Measurements from ENCODE around the gene MDC1.
"Not testable (repeated sequence)": the region's sequence is repeated elsewhere in the genome, so short reads cannot be mapped to it uniquely, and the experiment has no call there.

Gene MDC1

DNA sequence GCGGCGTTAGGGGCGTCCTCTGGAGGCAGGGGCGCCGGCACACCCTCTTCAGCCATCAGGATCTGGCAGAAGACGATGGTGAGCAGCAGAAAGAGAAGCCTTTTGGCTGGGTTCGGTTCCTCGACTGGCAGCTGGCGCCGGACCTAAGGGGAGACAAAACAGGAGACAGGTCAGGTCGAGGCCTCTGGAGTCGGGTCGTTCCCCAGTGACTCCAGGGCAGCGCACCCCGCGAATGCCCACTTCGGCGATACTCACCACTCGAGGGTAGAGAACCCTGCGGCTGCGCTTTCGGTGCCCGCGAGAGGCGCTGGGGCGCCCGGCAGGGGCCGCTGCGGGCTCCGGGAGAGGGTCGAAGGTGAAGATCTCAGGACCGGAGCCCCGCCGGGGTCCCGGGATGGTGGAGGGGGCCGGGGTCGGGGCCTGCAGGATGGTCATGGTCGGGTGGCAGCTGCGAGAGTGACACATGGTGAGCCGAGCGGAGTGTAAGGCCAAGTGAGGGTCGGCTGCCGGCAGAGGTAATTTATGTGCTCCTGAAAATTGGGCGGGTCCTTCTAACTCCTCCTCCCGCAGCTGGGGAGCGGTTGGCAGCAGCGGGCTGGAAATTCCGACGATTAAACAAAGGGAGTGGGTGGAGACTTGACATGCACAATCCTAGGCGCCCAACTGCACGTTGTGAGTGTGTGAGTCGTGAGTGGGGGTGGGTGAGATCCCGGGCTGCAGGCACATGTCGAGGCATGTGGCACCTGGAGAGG, 27.1 kb upstream of the MDC1 start, which contains the start of gene IER3:
Gene IER3, minus strand, starts transcription at position 494 of the 752 bp plus-strand sequence. Its CDS starts 29 bp downstream, at position 465.
- peak; percentile 86 for DNase-seq

DNA sequence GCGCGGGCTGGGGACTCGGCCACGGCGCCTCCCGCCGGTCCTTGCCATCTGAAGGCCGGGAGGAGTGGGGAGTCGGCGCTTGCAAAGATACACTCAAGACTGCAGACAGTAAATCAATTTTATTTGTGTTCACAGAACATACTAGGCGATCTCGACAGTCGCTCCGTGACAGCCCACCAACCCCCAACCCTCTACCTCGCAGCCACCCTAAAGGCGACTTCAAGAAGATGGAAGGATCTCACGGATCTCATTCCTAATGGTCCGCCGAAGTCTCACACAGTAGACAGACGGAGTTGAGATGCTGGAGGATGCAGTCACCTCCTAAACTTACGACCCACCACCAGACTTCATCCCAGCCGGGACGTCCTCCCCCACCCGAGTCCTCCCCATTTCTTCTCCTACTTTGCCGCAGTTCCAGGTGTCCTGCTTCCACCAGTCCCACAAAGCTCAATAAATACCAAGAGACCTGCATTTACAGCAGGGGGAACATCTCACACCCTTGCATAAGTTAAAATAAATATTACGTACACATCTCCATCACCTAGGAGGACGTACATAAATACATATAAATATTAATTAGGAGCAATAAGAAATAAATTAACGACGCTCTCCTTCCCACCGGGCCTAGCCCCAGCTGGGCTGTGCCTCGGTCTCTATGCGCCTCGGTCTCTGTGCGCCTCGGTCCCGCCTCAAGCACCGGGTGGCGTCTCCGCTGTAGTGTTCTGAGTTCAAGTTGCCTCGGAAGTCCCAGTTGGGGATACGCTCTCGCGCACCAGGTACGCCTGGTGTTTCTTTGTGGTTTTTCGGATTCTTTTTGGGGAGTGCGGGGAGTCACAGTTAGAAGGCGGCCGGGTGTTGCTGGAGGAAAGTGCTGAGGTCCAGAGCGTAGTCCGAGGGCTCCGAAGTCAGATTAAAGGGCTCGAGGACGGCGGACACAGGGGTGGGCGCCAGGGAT, 26.3 kb upstream of the MDC1 start:
- peak; percentile 33 for DNase-seq

DNA sequence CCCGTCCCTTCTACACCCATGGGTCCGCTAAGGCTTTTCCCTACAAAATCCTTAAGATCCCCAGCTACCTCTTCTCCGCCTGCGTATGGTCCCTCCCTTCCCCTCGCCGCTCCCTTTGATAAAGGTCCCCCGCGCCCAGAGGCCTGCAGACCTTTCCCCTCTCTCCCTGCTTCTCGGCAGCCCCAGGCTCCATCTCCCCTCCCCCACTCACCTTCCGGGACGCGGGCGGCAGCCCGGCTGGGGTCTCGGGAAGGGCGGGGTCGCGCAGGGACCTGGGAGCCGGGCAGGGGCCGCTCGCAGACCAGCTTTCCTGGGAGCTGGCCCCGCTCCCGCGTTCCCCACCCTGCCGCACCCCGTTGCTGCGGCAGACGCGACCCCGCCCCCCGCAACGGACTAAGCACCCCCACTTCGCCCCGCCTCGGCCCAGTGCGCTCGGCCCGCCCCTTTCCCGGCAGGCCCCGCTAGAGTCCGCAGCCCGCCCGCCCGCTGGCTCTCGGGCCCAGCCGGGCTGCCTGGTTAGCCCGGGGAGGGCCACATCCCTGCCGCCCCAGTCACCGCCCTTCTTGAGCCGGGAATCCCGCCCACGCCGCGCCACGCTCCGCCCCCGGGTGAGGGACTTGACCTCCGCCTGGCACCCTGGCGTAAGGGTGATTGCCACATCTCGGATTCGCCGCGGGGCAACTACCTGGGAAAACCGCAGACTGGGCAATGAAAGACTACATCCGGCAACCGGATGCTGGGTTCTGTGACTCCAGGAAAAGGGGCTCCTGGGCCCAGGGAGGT, 25.4 kb upstream of the MDC1 start, which contains the start of gene FLOT1:
Gene FLOT1, minus strand, starts transcription at position 372 of the 783 bp plus-strand sequence. CDS start 498 bp downstream, outside the sequence.
- peak; percentile 96 for DNase-seq

DNA sequence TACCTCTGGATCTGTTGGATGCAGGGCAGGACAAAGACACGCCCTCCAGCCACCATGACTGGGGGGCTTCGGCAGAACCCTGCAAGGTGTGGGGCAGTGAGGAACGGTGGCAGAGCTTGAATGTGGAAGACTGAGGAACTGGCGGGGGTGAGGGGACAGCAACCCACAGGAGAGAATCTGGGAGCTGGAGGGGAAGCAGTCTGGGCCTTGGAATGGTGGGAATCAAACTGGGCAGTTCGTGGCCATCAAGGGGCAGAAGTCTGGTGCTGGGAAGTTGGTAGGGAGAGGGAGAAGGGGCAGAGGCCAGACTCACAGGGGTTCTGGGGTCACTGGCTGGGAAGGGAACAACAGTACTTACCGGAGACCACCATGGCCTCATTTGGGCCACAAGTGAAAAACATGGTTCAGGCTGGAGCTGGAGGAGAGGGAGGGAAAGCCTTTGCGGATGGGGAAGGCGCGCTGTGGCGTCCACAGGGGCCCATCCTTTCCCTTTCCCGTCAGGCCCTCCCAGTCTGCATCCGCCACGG, 24.8 kb upstream of the MDC1 start:
- DNase-seq, result no peak

DNA sequence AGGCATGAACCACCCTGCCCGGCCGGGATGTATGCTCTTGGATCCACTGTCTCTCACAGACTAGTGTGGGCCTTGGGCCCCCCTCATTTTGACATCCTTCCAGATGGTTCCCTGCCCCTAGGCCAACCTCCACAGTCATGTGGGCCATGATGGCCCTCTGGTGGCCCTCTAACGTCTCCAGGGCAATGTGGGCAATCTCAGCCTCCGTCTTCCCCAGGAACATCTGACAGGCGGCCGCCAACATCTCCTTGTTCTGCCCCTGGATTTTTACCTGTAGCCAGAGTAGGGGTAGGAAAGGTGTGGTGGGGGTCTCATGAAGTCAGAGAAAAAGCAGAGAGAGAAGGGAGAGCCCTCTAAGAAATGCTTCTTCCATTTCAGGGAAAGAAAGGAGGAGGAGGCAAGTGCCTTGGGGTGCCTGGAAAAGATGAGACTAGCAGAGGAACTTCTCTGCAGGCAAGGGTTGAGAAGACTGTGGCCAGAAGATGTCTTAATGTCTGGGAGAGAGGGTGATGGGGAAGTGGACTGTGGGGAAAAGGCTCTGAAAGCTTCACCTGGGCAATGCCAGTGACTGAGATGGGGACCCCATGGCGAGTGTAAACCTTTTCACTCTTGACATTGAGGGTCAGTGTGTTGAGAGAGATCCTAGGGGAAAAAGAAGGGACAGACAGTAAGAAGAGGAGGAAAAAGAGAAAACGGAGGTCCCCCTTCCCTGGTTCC, 24.1 kb upstream of the MDC1 start:
- DNase-seq, result no peak

DNA sequence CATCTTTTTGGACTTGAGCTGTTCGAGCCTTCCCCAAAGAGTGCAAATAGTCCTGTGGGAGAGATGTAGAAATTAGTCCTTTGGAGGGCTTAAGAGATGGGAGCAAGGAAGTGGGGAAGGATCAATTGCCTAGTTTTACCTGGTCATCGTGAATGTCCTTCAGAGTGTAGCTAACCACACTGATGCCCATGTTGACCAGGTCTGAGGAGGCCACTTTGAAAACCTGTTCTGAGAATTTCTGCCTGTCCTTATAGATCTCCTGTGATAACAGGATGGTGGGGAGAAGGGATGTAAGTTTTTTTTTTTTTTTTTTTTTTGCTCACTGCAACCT, 23.4 kb upstream of the MDC1 start:
- DNase-seq, result no peak

DNA sequence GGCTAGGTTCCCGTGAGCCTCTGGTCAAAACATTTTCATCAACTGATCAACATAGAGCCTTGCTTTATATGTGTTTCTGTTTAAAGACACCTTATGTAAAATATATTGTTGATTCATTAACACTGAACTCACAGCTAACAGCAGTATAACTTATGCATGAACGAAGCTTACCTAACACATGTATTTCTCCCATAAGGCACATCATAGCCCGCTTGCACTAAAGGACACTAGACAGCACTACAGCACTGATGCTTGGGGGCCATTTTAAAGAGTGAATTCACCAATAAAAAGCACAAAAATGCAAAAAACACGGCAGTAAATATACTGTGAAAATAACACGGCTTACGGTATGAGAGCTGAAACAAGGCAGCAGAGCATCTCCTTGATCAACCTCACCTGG, 21.5 kb upstream of the MDC1 start:
- DNase-seq, result no peak

DNA sequence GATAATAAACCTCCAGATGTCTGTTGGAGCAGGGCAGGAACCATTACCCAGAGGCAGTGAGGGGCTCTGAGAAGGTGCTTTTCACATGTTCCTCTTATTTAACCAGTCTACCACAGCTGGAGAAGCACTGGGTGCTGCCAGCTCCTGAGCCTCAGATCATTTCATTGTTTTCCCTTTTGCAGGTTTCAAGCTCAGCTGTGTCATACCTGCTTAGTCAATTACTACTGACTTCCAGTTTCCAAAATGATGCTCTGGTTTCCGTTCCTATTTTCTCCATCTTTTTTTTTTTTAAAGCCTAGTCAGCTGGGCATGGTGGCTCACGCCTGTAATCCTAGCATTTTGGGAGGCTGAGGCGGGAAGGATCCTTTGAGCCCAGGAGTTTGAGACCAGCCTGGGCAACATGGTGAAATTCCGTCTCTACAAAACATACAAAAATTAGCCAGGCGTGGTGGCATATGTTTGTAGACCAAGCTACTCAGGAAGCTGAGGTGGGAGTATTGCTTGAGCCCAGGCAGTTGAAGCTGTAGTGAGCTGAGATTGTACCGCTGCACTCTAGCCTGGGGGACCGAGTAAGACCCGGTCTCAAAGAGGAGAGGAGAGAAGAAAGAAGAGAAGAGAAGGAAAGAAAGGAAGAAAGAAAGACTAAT, 18.7 kb upstream of the MDC1 start:
- no peak for DNase-seq

DNA sequence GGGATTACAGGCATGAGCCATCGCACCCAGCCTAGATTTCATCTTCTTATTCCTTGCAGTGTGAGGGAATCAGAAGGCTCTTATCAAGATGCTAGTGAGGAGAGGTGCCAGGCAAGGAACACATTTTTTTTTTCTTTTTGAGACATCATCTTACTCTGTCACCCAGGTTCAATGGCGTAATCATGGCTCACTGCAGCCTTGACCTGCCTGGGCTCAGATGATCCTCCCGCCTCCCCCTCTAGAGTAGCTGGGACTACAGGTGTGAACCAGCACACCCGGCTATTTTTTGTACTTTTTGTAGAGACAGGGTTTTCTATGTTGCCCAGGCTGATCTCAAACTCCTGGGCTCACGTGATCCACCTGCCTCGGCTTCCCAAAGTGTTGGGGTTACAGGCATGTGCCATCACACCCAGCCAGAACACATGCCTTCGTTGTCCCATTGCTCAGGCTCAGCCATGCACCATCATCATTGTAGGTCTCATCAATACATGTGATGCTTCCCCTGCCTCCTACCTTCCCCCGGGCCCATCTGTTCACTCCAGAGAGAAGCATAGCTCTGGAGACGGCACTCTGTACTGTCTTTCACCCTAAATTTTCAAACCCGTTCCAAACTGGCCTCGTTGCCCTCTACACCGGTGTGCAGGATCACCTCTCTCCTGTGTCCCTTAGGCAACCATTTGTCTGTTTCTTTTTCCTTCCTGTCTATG, 15.3 kb upstream of the MDC1 start:
- no peak for DNase-seq

DNA sequence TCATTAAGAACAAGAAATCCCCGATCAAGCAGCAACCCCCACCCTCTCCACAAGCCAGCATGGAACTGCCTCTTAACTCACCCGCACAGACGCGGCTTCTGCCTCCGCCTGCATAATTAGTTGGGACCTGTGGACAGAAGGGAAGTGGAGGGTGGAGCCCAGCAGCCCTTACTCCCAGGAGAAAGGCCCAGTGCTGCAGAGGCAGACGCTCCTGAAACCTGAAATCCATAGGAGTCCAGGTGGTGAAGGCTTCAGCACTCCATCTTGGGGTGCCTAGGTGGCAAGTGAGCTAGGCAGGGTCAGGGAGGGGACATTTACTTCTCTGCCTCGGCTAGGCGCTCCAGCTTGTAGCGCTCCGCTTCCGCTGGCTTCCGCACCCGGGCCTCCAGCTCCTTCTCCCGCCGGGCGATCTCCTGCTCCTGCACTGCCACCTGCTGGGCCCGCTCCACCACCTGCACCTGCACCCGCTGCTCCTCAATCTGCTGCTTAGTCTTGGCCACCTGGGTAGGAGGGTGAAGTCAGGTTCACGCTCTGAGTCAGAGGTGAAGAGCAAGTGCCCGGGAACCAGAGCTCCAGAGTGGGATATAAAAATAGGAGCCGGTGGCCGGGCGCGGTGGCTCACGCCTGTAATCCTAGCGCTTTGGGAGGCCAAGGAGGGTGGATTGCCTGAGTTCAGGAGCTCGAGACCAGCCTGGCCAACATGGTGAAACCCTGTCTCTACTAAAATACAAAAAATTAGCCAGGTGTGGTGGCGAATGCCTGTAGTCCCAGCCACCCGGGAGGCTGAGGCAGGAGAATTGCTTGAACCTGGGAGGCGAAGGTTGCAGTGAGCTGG, 13.7 kb upstream of the MDC1 start:
- peak; percentile 85 for DNase-seq

DNA sequence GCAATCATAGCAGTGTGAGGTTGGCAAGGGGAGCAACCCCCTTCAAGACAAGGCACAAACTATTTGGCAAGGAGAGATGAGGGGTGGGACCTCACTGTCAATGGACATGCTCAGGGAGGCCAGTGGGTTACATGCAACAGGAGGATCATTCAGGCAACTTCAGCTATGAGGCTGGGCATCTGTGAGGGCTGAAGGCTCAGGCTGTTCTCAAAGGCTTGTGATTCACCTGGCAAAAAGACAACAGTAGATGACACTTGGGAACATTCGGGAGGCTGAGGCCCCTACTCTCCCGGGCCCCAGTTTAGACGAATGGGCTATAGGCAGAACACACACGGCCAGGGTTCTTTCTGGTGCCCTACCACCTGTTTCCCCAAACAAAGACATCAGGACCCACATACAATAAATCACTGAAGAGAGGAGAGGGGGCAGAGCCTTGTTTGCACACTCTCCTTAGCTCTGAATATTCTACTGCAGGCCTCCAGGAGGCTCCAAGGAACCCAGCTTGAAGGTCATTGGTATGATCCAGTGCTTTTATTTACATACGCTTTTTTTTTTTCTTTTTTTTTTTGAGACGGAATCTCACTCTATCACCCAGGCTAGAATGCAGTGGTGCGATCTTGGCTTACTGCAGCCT, 11.0 kb upstream of the MDC1 start:
- DNase-seq, result no peak

DNA sequence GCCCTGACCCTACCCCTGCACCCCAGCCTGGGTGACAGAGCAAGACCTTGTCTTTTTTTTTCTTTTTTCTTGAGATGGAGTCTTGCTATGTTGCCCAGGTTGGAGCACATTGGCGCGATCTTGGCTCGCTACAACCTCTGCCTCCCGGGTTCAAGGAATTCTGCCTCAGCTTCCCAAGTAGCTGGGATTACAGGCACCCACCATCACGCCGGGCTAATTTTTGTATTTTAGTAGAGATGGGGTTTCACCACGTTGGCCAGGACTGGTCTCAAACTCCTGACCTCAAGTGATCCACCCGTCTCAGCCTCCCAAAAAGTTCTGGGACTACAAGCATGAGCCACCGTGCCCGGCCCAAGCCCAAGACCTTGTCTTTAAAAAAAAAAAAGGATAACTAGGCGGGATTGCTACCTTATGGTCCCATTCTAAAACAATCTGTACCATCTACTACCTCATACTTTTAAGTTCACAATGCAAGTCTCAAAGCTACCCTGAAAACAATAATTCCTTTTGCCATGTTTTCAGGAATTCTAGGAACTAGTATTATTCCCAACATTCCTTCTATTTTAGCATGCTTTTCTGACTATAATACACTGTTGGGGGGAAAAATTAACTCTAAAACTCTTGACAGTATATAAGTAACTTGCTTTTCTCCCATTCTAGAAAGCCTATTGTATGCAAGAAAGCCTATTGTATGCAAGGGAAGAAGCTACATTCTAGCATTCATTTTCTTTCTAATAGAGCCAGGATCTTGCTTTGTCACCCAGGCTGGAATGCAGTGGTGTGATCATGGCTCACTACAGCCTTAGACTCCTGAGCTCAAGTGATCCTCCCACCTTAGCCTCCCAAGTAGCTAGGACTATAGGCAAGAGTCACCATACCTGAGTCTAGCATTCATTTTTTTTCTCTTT, 9.7 kb upstream of the MDC1 start:
- DNase-seq, result no peak

DNA sequence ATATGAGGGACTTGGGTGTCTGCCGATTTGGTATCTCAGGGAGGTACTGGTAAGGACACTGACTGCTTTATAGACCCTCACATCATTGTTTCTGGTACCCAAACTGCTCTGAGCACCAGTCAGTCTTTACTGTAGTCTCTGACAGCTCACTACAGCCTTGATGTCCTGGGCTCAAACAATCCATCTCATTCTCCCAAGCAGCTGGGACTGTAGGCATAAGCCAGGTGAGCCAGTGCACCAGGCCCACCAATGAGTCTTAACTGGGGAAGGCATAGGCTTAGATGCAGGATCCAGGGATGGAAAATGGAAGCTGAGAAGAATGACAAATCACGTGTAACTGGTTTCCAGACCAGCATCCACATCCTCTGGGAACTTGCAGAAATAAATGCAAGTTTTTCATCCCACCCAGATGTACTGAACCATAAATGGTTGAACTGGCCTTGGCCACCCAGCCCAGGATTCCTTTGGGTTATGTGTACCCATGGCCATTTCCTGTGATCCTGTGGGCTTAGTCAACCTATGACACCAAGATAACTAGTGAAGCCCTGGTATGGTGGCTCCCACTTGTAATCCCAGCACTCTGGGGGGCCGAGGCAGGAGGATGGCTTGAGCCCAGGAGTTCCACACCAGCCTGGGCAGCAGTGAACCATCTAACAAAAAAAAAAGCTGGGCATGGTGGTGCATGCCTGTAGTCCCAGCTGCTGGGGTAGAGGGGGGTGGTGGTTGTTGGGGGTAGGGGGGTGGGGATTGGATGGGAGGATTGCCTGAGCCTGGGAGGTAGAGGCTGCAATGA, 8.8 kb upstream of the MDC1 start:
- no peak for DNase-seq

DNA sequence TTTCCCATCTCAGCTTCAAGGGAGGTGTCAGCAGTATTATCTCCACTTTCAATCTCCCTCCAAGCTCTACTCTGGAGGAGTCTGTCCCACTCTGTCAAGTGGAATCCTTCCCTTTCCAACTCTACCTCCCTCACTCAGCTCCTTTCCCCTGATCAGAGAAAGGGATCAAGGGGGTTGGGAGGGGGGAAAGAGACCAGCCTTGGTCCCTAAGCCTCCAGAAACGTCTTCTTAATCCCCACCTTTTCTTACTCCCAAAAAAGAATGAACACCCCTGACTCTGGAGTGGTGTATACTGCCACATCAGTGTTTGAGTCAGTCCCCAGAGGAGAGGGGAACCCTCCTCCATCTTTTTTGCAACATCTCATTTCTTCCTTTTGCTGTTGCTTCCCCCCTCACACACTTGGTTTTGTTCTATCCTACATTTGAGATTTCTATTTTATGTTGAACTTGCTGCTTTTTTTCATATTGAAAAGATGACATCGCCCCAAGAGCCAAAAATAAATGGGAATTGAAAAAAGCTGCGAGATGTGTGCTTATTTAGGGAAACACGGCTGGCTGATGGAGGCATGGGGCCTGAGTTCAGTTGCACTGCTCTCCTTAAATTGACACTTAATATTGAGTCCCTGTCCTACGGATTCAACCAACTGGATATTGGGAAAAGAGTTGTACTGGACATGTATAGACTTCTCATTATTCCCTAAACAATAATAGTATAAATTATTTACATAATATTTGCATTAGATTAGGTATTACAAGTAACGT, 8.0 kb upstream of the MDC1 start:
- DNase-seq, result no peak

DNA sequence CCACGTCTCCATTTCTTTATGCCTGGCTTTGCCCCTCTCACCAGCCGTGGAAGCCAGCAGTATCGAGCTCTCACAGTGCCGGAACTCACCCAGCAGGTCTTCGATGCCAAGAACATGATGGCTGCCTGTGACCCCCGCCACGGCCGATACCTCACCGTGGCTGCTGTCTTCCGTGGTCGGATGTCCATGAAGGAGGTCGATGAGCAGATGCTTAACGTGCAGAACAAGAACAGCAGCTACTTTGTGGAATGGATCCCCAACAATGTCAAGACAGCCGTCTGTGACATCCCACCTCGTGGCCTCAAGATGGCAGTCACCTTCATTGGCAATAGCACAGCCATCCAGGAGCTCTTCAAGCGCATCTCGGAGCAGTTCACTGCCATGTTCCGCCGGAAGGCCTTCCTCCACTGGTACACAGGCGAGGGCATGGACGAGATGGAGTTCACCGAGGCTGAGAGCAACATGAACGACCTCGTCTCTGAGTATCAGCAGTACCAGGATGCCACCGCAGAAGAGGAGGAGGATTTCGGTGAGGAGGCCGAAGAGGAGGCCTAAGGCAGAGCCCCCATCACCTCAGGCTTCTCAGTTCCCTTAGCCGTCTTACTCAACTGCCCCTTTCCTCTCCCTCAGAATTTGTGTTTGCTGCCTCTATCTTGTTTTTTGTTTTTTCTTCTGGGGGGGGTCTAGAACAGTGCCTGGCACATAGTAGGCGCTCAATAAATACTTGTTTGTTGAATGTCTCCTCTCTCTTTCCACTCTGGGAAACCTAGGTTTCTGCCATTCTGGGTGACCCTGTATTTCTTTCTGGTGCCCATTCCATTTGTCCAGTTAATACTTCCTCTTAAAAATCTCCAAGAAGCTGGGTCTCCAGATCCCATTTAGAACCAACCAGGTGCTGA, 7.0 kb upstream of the MDC1 start:
- DNase-seq, result not testable (repeated sequence)

Measured in CD4-positive, alpha-beta T cell treated with Interleukin-15 for 1 hour (primary cell).